KMS-11 (cell line): ENCODE measurements around the gene PCK2.

Experiments
- H2AFZ ChIP-seq: fragments of 200-600 bp; sonication (generic); 2 replicates; pipeline ENCODE4 v1.6.1; 2016; ENCODE audit warnings: antibody characterized with exemption, mixed run types, low read depth
- H3K27ac ChIP-seq: fragments of 200-600 bp; sonication (generic); 2 replicates; pipeline ENCODE4 v1.6.1; 2016; ENCODE audit warnings: mild to moderate bottlenecking, mixed run types
- H3K27me3 ChIP-seq: fragments of 200-600 bp; sonication (generic); 2 replicates; pipeline ENCODE4 v1.6.1; 2017; ENCODE audit warnings: mild to moderate bottlenecking, low read depth, mixed run types, moderate library complexity; ENCODE audit not compliant: insufficient read depth
- H3K36me3 ChIP-seq: fragments of 200-600 bp; sonication (generic); 2 replicates; pipeline ENCODE4 v1.6.1; 2017; ENCODE audit warnings: mild to moderate bottlenecking, mixed run types; ENCODE audit not compliant: insufficient read depth
- H3K4me1 ChIP-seq: fragments of 200-600 bp; sonication (generic); 2 replicates; pipeline ENCODE4 v1.6.1; 2016; ENCODE audit warnings: mild to moderate bottlenecking, low read depth, mixed run types; ENCODE audit not compliant: poor library complexity, severe bottlenecking
- H3K4me2 ChIP-seq: fragments of 200-600 bp; sonication (generic); 2 replicates; pipeline ENCODE4 v1.7.0; 2016; ENCODE audit warnings: mild to moderate bottlenecking, mixed run types
- H3K4me3 ChIP-seq: fragments of 200-600 bp; sonication (generic); IDR thresholded peaks from 2 replicates; pipeline ENCODE4 v1.6.1; 2017; ENCODE audit warnings: low read depth, low read length, mixed read lengths; ENCODE audit not compliant: insufficient read depth
- H3K79me2 ChIP-seq: fragments of 200-600 bp; sonication (generic); 2 replicates; pipeline ENCODE4 v1.6.1; 2016; ENCODE audit warnings: low read depth, mixed run types; ENCODE audit not compliant: insufficient read depth
- H3K9ac ChIP-seq: fragments of 200-600 bp; sonication (generic); 2 replicates; pipeline ENCODE4 v1.6.1; 2016; ENCODE audit warnings: mild to moderate bottlenecking, mixed run types
- H4K20me1 ChIP-seq: fragments of 200-600 bp; sonication (generic); 2 replicates; pipeline ENCODE4 v1.6.1; 2016; ENCODE audit warnings: mild to moderate bottlenecking, mixed run types; ENCODE audit not compliant: insufficient read depth
- CTCF ChIP-seq: fragments of 200-600 bp; sonication (generic); conservative IDR thresholded peaks from 2 replicates; pipeline ENCODE4 v1.6.1; 2017; ENCODE audit warnings: low read depth, mild to moderate bottlenecking, antibody characterized with exemption, low read length, moderate library complexity, mixed read lengths

PCK2 gene

GRCh38 chr14:24068711-24069410 lies 25.2 kb upstream of the PCK2 start:
- Histone ChIP-seq H4K20me1 (no peaks in the 10 kb centered on the region), H3K27me3 (no peaks in the 10 kb centered on the region), H2AFZ (no peak overlapping the region), H3K4me1 (no peaks in the 10 kb centered on the region), H3K9ac (no peak overlapping the region), H3K4me2 (no peak overlapping the region), H3K36me3 (no peaks in the 10 kb centered on the region), H3K4me3 (no peak overlapping the region), H3K79me2 (no peaks in the 10 kb centered on the region), H3K27ac (no peak overlapping the region)
- no peak for TF ChIP-seq CTCF

GRCh38 chr14:24069411-24069735 lies 24.7 kb upstream of the PCK2 start:
- H4K20me1 ChIP-seq: no peaks in the 10 kb centered on the region
- no peak overlapping the region for H3K9ac ChIP-seq
- no peaks in the 10 kb centered on the region for H3K36me3 ChIP-seq
- H3K4me3 ChIP-seq: no peak overlapping the region
- H3K4me1 ChIP-seq: no peaks in the 10 kb centered on the region
- H3K79me2 ChIP-seq: no peaks in the 10 kb centered on the region
- H3K4me2 ChIP-seq: no peak overlapping the region
- TF ChIP-seq CTCF: no peak
- H3K27me3 ChIP-seq: no peaks in the 10 kb centered on the region
- no peak overlapping the region for H3K27ac ChIP-seq
- no peak overlapping the region for H2AFZ ChIP-seq

GRCh38 chr14:24070285-24071143 lies 23.6 kb upstream of the PCK2 start:
- TF ChIP-seq CTCF: no peak
- H3K27me3 ChIP-seq: no peaks in the 10 kb centered on the region
- H3K27ac ChIP-seq: no peak overlapping the region
- no peaks in the 10 kb centered on the region for H3K36me3 ChIP-seq
- H3K4me2 ChIP-seq: no peak overlapping the region
- H2AFZ ChIP-seq: no peak overlapping the region
- H3K4me3 ChIP-seq: no peak overlapping the region
- H4K20me1 ChIP-seq: no peaks in the 10 kb centered on the region
- no peak overlapping the region for H3K9ac ChIP-seq
- no peaks in the 10 kb centered on the region for H3K4me1 ChIP-seq
- H3K79me2 ChIP-seq: no peaks in the 10 kb centered on the region

- Histone ChIP-seq H3K4me2 (no peak within 1 kb of the TSS), H4K20me1 (no peaks in the 10 kb centered on the region), H3K4me1 (no peaks in the 10 kb centered on the region), H3K27ac (no peak within 1 kb of the TSS), H3K9ac (no peak within 1 kb of the TSS), H3K4me3 (no peak within 1 kb of the TSS), H3K79me2 (no peaks in the 10 kb centered on the region), H3K36me3 (no peaks in the 10 kb centered on the region), H2AFZ (no peak within 1 kb of the TSS), H3K27me3 (no peaks in the 10 kb centered on the region)
- TF ChIP-seq CTCF: no peak
Measured at GRCh38 chr14:24071144-24071697, 22.9 kb upstream of the PCK2 start, which contains the start of gene CPNE6. TSS of gene CPNE6 (plus strand) at chr14:24071562. CDS start at chr14:24072937, 1,375 bp downstream.
